GM18517 (cell line): ENCODE data around the gene BEAN1.

Experiments
- ATAC-seq: cut with Tn5 transposase; IDR thresholded peaks from one replicate; pipeline ENCODE4 v1.9.1; 2021; ENCODE audit warnings: mild to moderate bottlenecking, moderate library complexity; ENCODE audit not compliant: unreplicated experiment

BEAN1 gene

GRCh38 chr16:66416939-66417700, 10.0 kb upstream of the BEAN1 start:
- ATAC-seq = no peak

DNA sequence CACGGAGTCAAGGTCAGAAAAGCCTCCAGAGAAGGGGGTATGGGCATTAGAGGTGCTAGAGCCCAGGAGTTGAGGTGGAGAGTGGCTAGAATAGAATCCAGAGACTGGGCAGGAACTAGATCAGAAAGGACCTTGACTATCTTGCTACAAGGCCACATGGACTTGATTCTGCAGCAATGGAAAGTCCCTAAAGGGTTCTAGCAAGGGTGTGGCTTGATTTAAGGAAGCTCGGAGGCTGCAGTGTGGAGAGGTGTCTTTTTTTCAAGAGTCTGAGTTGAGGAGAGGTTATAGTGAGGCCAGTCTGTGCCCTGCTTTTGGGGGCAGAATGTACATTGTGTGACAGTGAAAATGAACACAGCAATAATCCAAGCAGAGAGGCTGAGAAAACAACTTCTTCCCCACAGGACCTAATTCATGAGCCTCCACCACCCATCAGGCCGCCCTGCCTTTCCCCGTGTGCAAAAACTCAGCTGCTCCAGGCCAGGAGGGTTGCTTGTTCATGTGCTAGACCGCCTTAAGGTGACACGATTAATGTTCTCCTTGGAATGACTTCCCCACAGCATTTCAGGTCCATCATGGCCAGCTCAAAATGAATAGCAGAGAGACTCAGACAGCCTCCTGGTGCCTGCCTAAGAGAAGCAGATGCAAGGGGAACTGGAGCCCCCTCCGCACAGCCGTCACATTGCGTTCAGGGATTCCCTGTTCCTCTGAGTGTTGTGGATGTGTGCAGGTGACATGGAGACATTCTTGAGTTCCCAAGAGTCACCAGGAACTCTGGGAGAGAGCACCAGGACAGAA, 8.7 kb upstream of the BEAN1 start:
- ATAC-seq = no peak

DNA sequence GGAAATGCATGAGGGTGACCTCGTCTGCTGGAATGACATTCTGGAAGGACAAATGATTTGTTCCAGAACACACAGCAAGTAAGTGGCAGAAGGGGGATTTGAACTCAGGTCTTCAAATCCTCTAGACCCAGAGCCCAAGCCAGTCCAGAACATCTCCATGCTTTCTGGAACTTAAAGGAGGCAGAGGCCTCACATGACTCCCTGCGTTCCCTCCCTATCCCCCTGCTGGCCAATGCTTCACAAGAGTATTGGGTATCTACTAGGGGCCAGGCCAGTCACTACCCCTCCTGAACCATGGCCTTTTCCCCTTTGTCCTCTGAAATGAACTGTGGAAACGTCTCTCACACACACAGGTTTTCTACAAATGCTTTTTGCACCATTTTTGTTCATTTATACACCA, 7.6 kb upstream of the BEAN1 start:
- no peak for ATAC-seq

DNA sequence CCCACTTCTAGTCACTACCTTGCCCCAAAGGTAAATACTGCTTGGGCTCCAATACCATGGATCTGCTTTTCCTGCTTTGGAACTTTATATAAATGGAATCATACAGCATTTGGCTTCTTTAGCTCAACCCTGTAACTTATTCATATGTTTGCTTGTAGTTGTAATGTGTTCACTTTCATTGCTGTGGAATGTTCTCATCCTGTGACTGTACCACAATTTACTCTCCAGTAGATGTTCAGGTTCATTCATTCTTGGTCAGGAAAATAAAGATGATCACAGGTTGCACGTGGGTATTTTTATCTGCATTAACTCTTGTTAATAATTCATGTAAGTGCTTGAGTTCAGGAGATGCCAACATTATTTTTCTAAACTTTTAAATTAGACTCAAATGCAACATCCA, 6.7 kb upstream of the BEAN1 start:
- no peak for ATAC-seq

- no peak for ATAC-seq
These were observed 5.2 kb upstream of the BEAN1 start for GRCh38 chr16:66421891-66422290.

GRCh38 chr16:66422366-66422765, 4.7 kb upstream of the BEAN1 start:
- ATAC-seq = no peak

DNA sequence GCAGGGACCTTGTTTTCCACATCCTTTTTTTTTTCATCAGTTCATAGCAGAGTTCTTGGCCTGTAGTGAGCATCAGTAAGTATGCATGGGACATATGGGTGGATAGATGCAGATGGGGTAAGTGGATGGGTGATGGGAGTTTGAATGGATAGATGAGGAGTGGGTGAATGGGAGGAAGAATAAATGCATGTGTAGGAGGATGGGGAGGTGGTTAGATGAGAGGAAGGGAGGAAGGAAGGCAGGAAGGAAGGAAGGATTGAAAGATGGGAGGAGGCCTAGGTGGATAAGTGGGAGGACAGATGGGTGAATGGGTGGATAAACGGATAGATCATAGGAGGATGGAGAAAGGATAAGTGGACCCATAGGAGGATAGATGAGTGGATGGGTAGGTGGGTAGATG, 3.9 kb upstream of the BEAN1 start:
- no peak for ATAC-seq

GRCh38 chr16:66425651-66426050, 1.4 kb upstream of the BEAN1 start:
- no peak for ATAC-seq

GRCh38 chr16:66426112-66427035, 721 bp upstream of the BEAN1 start:
- ATAC-seq = no peak

DNA sequence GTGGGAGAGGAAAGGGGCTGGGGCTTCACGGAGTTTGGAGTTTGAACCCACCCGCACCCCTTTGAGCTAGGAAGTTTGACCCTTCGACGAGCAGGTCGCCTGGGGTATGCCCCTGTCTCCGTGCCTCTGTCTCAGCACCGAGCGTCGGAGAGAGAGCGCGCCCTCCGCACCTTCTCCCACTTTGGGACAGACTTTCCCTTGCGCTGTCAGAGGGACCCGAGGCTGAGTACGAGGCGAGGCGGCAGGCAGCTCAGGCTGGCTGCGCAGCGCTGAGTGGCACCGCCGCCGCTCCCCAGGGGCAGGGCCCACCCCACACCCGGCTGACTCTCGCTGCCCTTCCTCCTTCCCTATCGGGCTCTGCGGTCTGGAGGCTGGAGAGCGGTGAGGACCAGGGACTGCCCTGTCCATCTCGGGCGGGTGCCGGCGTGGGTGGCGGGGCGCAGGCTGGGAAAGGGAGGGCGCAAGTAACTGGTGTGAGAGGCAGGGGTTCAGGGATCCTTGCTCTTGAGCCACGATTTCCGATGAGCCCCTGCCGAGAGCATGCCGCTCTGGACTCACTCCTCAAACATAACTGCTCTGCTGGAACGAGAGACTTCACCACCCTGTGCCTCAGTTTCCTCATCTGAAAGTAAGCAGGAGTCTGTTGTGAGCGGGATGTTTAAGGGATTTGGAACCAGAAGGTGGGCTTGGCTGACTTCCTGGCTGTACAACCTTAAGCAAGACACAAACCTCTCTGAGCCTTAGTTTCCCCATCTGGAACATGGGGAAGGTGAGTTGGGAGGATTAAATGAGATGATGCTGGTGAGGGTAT, 981 bp downstream of the BEAN1 start:
- no peak for ATAC-seq

- no peak for ATAC-seq
These were observed 1.7 kb downstream of the BEAN1 start for GRCh38 chr16:66428682-66429251.

DNA sequence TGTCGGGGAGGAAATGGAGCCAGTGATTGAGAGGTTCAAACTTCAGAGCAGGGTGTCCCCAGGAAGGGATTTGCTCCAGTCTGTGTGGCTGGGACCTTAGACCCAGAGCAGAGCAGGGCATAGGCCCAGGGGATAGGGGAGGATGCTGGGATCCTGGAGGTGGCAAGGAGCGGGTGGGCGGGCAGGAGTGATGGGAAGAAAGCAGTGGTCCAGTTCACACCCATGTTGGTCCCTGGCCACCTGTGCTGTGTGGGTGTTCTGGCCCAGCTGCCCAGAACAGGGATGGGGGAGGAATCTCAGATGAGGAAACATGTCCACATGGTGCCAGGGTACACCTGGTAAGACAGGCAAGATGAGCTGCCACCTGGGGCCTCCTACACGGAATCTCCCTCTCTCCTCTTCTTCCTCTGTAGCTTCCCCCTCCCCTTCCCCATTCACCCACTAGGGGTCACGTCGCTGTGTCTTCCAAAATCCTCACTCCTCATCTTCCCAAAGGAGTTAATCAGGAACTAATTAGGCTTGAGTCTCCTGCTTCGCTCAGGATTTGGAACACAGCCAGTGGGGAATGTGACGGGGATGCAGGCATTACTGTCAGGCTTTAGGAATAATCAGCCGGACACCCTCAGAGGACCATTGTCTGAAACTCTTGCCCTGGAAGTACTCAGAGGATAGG, 2.3 kb downstream of the BEAN1 start:
- no peak for ATAC-seq

DNA sequence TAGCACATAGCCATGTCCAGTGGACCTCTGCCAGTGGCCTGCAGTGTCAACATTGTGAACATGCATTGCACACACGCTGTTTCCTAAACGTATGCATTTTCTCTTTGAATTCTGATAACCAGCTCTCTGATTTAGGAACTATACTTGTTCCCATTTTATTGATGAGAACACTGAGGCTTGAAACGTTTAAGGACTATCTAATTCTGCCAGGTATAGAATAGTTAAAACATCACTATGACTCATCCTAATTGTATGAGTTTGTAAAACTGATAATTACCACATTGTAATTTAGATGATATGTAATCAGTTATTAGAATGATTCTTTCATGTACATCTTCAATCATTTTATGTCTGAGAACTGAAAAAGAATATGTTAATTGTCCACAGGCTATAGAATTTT, 3.1 kb downstream of the BEAN1 start:
- no peak for ATAC-seq

DNA sequence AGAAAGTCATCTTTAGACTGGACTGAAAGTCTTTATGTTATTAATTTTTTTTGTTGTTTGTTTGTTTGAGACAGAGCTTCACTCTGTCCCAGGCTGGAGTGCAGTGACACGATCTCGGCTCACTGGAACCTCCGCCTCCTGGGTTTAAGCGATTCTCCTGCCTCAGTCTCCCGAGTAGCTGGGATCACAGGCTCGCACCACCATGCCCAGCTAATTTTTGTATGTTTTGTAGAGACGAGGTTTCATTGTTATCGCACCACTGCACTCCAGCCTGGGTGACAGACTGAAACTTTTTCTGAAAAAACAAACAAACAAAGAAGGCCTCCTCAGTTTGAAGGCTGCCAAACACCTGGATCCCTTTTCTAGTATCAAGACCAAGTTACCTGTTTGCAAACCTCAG, 4.7 kb downstream of the BEAN1 start:
- ATAC-seq = no peak

DNA sequence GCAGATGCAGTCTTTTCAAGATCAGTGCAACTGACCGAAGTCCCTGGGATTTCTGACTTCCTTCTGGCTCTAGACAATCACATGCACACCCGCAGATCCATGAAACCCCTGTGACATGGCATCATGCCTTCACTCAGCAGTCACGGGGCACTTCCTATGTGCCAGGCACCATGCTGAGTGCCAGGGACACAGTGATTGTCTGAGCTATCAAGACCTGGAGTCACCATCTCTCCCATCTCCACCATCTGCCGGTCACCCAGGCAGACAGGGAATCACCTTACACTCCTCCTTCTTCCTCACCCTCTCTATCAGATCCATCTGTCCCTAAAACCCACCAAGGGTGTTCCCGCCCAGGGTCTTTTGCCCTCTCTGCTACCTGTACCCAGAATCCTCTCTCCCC, 5.3 kb downstream of the BEAN1 start:
- ATAC-seq = no peak

GRCh38 chr16:66434619-66435430, 7.7 kb downstream of the BEAN1 start:
- no peak for ATAC-seq

- no peak for ATAC-seq
These were observed 8.8 kb downstream of the BEAN1 start for GRCh38 chr16:66435896-66436295.

- no peak for ATAC-seq
These were observed 10.4 kb downstream of the BEAN1 start for GRCh38 chr16:66437391-66437945.
